Activated T-cell treated with anti-CD3 and anti-CD28 coated beads for 24 hours (primary cell): ENCODE data around the gene SLC26A4.

Experiments
- DNase-seq: peaks from one replicate; pipeline ENCODE4 v3.0.0-alpha.2; 2020; ENCODE audit warnings: low read depth

SLC26A4 gene

DNA sequence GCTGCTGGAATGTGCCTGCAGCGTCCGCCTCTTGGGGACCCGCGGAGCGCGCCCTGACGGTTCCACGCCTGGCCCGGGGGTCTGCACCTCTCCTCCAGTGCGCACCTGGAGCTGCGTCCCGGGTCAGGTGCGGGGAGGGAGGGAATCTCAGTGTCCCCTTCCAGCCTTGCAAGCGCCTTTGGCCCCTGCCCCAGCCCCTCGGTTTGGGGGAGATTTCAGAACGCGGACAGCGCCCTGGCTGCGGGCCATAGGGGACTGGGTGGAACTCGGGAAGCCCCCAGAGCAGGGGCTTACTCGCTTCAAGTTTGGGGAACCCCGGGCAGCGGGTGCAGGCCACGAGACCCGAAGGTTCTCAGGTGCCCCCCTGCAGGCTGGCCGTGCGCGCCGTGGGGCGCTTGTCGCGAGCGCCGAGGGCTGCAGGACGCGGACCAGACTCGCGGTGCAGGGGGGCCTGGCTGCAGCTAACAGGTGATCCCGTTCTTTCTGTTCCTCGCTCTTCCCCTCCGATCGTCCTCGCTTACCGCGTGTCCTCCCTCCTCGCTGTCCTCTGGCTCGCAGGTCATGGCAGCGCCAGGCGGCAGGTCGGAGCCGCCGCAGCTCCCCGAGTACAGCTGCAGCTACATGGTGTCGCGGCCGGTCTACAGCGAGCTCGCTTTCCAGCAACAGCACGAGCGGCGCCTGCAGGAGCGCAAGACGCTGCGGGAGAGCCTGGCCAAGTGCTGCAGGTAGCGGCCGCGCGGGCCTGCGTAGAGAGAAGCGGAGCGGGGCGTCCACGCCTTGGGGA lies 645 bp downstream of the SLC26A4 start:
- peak; percentile 24 for DNase-seq

GRCh38 chr7:107661865-107662379 lies 1.3 kb downstream of the SLC26A4 start:
- DNase-seq = no peak

DNA sequence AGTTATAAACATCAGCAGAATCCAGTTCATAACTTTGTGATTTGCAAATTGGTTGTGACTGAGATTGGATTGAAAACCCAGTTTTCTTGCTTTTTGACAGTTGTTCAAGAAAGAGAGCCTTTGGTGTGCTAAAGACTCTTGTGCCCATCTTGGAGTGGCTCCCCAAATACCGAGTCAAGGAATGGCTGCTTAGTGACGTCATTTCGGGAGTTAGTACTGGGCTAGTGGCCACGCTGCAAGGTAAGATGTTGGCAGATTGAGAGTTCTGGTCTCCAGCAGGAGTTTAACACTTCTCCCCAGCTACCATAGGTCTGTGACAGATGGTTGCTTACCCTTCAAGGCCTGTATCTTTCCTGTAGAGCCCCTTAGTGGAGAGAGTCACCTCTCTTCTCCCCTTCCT lies 2.6 kb downstream of the SLC26A4 start:
- no peak for DNase-seq

- DNase-seq = no peak
These were observed 6.2 kb downstream of the SLC26A4 start for GRCh38 chr7:107666790-107667189.

DNA sequence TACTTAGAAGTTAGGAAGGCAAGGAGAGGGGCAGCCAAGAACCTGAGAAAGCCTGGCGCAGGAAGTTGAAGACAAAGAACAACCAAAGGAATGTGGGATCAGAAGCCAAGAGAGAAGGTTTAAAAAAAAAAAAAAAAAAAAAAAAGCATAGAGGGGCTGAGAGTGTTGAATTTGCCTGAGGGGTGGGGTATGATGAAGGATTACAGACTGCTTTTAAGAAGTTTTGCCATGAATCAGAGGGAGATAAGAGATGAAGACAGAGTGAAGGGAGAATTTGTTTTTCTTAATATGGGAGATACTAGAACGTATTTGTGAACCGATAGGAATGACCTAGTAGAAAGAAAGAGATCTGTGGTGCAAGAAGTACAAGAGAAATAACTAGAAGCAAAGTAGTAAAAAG lies 6.7 kb downstream of the SLC26A4 start:
- DNase-seq = no peak

DNA sequence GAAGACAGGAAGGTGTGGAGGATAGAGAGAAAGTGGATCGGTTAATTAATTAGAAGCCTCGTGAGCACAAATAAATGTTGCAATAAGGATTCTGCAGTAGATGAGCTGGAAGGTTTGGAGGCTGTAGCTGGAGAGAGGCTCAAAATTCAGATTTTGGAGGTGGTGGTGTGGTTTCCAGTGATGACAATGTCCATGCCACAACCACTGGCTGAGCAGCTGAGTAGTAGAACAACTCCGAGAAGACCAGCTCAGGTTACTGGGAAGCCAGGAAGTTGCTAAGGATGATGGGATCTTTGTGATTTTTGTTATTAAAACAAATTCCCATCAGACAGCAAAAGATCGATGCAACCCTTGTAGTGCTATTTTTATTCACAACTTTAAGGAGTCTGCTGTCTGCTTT lies 7.7 kb downstream of the SLC26A4 start:
- DNase-seq = no peak

- DNase-seq = no peak
These were observed 11.6 kb downstream of the SLC26A4 start for GRCh38 chr7:107672183-107672582.

DNA sequence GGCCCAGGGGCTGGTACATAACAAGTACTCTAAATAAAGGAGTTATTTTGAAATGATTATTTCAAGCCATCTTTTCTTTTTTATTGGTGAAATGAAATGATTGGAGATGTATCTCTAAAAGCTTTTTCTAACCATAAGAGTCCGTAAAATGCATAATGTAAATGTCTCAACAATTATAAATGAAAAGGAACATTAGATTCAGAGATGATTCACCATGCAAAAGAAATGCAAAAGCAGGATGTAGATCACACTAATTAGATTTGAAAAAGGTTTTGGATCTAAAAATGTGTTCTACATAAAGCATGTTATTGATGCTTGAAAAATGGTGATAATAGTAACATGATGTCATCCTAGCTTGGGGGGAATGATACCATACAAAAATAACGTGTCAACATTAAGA lies 15.6 kb downstream of the SLC26A4 start:
- no peak for DNase-seq

DNA sequence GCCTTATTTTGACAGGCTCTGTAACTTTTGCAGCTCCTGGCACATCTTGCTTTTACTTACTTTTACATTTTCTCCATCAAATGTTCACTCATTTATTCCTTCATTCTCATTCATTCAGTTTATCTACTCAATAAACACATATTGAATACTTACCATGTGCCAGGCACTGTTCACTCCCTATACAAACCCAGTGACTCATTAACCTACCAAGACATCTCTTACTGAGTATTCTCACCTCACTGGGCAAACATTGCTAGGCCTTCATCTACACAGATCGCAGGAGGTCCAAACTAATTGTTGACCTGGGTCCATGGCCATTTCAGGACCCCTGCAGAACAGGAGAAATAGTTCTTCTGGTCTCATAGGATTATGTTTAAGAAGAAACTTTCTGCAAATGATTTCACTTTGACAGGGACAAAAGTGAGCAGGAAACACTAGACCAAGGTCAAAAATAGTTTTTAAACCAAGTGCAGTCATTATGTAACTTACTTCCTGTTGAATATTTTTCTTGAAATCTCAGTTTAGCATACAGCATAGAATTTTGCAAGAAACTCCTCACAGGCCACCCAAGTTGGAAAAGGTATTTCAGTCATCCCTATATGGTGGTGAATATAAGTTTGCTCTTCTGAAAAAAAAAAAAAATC lies 17.6 kb downstream of the SLC26A4 start:
- DNase-seq = no peak

DNA sequence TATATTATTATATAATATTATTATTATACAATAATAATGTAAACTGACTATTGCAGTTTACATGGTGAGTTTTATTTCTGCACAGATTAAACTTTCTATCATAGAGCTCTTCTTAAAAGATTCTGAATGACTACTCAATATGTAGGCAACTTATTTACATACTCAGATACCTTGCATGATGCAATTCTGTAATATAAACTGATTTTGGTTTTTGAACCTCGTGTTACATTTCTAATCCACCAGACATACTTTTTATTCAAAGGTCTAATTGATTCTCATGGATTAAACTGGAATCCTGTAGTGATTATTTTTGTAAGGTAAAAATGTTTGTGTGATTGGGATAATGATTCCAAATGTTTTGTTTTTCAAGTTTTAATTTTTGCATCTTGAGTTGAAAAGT lies 19.9 kb downstream of the SLC26A4 start:
- DNase-seq = no peak

GRCh38 chr7:107682886-107683285 lies 22.3 kb downstream of the SLC26A4 start:
- no peak for DNase-seq

GRCh38 chr7:107684287-107684686 lies 23.7 kb downstream of the SLC26A4 start:
- no peak for DNase-seq

GRCh38 chr7:107684947-107685463 lies 24.4 kb downstream of the SLC26A4 start:
- DNase-seq = no peak

GRCh38 chr7:107686816-107687387 lies 26.3 kb downstream of the SLC26A4 start:
- DNase-seq = no peak

DNA sequence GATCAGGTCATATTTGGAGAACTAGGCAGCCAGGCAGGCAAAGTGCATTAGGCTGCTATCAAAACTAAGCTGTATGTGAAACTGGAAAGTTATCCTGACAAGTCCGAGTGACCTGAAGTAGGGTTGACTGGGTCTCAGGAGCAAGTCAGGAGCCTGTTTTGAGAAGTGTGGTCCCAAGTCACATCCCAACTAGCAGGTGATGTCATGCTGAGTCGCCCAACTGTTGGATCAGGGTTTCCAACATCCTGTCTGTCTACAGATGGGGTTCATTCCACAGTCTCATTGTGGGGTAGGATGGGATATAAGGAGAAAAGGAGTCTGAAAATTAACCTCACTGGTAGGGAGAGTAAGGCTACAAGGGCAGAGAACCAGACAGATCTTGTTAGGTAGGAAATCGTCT lies 27.0 kb downstream of the SLC26A4 start:
- no peak for DNase-seq

DNA sequence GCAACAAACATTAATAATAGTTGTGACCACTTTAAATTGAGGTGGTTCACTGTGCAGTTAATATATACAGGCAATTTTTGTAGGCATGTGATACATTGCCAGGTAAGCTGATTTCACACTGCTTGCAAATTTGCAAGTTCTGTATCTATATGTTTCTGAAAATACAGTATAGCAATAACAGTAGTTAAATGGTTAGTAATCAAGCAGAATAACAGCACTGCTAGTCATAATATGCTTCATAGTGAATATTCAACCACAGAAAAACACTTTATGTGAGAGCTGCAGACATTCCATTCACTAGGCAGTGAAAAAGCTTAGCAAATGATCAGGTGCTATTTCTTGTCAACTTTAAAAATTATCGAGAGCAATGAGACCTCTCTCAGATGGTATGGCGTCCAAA lies 28.9 kb downstream of the SLC26A4 start:
- DNase-seq = no peak

DNA sequence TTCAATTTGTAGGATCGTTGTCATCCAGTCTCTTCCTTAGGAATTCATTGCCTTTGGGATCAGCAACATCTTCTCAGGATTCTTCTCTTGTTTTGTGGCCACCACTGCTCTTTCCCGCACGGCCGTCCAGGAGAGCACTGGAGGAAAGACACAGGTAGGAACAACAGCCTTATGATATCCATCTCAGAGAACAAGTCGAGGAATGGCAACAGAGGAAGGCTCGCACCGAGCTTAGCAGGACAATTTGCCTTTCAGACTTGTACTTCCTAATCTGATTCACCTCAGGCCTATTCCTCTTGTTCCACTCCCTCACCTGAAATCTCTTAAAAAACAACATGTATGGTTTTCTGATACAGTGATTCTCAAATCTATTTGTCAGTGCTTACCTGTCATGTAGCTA lies 29.5 kb downstream of the SLC26A4 start:
- no peak for DNase-seq

- DNase-seq = no peak
These were observed 30.0 kb downstream of the SLC26A4 start for GRCh38 chr7:107690611-107691010.

- DNase-seq = no peak
These were observed 31.1 kb downstream of the SLC26A4 start for GRCh38 chr7:107691716-107692115.

GRCh38 chr7:107692501-107692900 lies 31.9 kb downstream of the SLC26A4 start:
- no peak for DNase-seq

- no peak for DNase-seq
These were observed 32.8 kb downstream of the SLC26A4 start for GRCh38 chr7:107693396-107693795.

- no peak for DNase-seq
These were observed 33.8 kb downstream of the SLC26A4 start for GRCh38 chr7:107694386-107694785.

GRCh38 chr7:107696330-107696946 lies 35.8 kb downstream of the SLC26A4 start:
- DNase-seq = no peak
